ENCODE data around the gene ADAT1.

DNA sequence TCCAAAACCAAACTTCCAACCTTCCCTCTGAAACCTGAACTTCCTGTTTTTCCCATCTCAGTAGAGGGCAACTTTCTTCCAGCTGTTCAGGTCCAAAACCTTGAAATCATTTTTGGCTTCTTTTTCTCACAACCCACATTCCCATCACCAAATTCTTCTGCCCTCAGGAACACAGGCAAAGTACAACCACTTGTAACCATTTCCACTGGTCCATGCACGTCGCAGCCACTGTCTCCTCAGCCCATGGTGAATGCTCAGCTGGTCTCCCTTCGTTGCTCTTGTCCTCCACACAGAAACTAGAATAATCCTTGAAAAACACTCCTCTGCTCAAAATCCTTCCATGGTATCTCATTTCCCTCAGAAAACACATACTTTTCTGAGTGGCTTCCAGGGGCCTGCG lies 3.7 kb upstream of the ADAT1 start:
- TF ChIP-seq, protein P1, sequence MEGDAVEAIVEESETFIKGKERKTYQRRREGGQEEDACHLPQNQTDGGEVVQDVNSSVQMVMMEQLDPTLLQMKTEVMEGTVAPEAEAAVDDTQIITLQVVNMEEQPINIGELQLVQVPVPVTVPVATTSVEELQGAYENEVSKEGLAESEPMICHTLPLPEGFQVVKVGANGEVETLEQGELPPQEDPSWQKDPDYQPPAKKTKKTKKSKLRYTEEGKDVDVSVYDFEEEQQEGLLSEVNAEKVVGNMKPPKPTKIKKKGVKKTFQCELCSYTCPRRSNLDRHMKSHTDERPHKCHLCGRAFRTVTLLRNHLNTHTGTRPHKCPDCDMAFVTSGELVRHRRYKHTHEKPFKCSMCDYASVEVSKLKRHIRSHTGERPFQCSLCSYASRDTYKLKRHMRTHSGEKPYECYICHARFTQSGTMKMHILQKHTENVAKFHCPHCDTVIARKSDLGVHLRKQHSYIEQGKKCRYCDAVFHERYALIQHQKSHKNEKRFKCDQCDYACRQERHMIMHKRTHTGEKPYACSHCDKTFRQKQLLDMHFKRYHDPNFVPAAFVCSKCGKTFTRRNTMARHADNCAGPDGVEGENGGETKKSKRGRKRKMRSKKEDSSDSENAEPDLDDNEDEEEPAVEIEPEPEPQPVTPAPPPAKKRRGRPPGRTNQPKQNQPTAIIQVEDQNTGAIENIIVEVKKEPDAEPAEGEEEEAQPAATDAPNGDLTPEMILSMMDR (IDR thresholded peaks at IDR 0.05), result no peak
- TF ChIP-seq POLR2A (IDR thresholded peaks at IDR 0.05), result no peak
